Right lobe of liver (tissue), 6 donors: Measurements from ENCODE around the gene TFF3. TPM values are rescaled to one million over a fixed set of nuclear protein-coding genes. Genes with fewer than 3 reads are reported as not detected.

ENCODE experiments used
- ATAC-seq, 4 donors: fragments of 200-7000 bp; cut with Tn5 transposase; one replicate each; pipeline ENCODE4 v1.9.1; 2020; ENCODE audit warnings: mild to moderate bottlenecking in 4 of 4, moderate library complexity in 4 of 4
- DNase-seq, 3 donors: peaks; one replicate each; pipeline ENCODE4 v3.0.0-alpha.2; 2020
- H3K27ac ChIP-seq, 3 donors: fragments of 200-600 bp; one replicate each; pipeline ENCODE4 v1.8.0; 2022
- H3K27me3 ChIP-seq, 2 donors: fragments of 200-600 bp; one replicate each; pipeline ENCODE4 v1.8.0; 2022
- H3K36me3 ChIP-seq, 4 donors: fragments of 200-600 bp; sonication (generic) in 1 of 4; one replicate each; pipeline versions ENCODE4 v1.5.1 to v1.8.0; 2017 to 2022; ENCODE audit warnings: control low read depth in 1 of 4
- H3K4me1 ChIP-seq, 4 donors: fragments of 200-600 bp; sonication (generic) in 1 of 4; one replicate each; pipeline versions ENCODE4 v1.5.1 to v1.8.0; 2017 to 2022; ENCODE audit warnings: control low read depth in 1 of 4
- H3K4me3 ChIP-seq, 3 donors: fragments of 200-600 bp; one replicate each; pipeline ENCODE4 v1.8.0; 2022
- H3K9me3 ChIP-seq, 4 donors: fragments of 200-600 bp; sonication (generic) in 1 of 4; one replicate each; pipeline versions ENCODE4 v1.5.1 to v1.8.0; 2017 to 2022; ENCODE audit warnings: control low read depth in 1 of 4
- CTCF ChIP-seq, 4 donors: fragments of 200-600 bp in 3 of 4; fragments of 450-650 bp in 1 of 4; IDR thresholded peaks; one replicate each; pipeline versions ENCODE4 v1.5.1 to v1.8.0; 2016 to 2022; ENCODE audit warnings: antibody characterized with exemption in 4 of 4, mild to moderate bottlenecking in 2 of 4
- POLR2A ChIP-seq: fragments of 450-650 bp; IDR thresholded peaks from one replicate; pipeline ENCODE4 v1.6.1; 2017; ENCODE audit warnings: antibody characterized with exemption, mild to moderate bottlenecking
- WGBS: methylation state at CpG from one replicate; pipeline ENCODE4 v1.1.6; 2018; ENCODE audit warnings: low coverage, low lambda C conversion rate; ENCODE audit not compliant: insufficient coverage; ENCODE audit errors: missing lambda C conversion rate; 5-methylcytosine and 5-hydroxymethylcytosine counted together
- intact Hi-C, 2 donors: fragments of 100-400 bp; cut with DNase I; formaldehyde crosslinking; loops; one replicate each; pipeline versions ENCODE4 v1.11.2 to v1.14.1; 2022
- total RNA-seq, 6 experiments: library from RNA; depleted of rRNA in 2 of 6; stranded (reverse); fragments of >200 nt in 2 of 6; fragmentation: NEBNext Ultra II Directional in 3 of 6; extraction: Animal tissue kit (Norgen Biotek cat#: 25700) in 3 of 6; gene quantifications; one replicate each; pipeline versions ENCODE4 v1.1.0 to v1.2.4, GENCODE V29; 2016 to 2023
- donor health status: DM: no; HTN: yes; CAD: no.
- donor health status: DM: no; HTN: no; CAD: no.
- donor health status: DM: no; HTN: no; CAD: no.
- donor health status: DM: no; HTN: yes; CAD: no.
- donor health status: DM: no; HTN: yes; CAD: no.

TFF3 gene
- total RNA-seq, 6 experiments from 2014 or later = 0.88 to 6.8 (median 2.5) TPM

GRCh38 chr21:42341776-42342542 is 26.8 kb upstream of the TFF3 start:
- H3K9me3 ChIP-seq = no peaks in the 10 kb centered on the region
- no peak for TF ChIP-seq CTCF (IDR thresholded peaks at IDR 0.05)
- no peak for TF ChIP-seq POLR2A
- intact Hi-C loops = no loop called here
- H3K27ac ChIP-seq = no peak overlapping the region
- 92% methylated on average over 14 of the region's 15 CpGs for WGBS
- H3K27me3 ChIP-seq = no peaks in the 10 kb centered on the region
- no peak overlapping the region for H3K4me3 ChIP-seq
- DNase-seq = peak in 1 of 3 donors; percentile 8
- no peaks in the 10 kb centered on the region for H3K36me3 ChIP-seq
- no peaks in the 10 kb centered on the region for H3K4me1 ChIP-seq
- ATAC-seq = no peak

- Histone ChIP-seq H3K9me3 (no peaks in the 10 kb centered on the region), H3K36me3 (no peaks in the 10 kb centered on the region), H3K4me1 (no peaks in the 10 kb centered on the region), H3K27ac (no peak overlapping the region), H3K4me3 (no peak overlapping the region), H3K27me3 (peaks cover 0 to 5% of the 10 kb centered on the region in 2 donors)
- TF ChIP-seq POLR2A = no peak
- TF ChIP-seq CTCF (IDR thresholded peaks at IDR 0.05) = no peak
- DNase-seq = peak in 1 of 3 donors; percentile 23
- WGBS = 85% methylated on average over 19 of the region's 24 CpGs
- ATAC-seq = no peak
- intact Hi-C loops = no loop called here
These were observed 25.2 kb upstream of the TFF3 start for GRCh38 chr21:42340187-42341050.

- Histone ChIP-seq H3K27me3 (peaks cover 0 to 5% of the 10 kb centered on the region in 2 donors), H3K36me3 (no peaks in the 10 kb centered on the region), H3K9me3 (no peaks in the 10 kb centered on the region), H3K4me1 (no peaks in the 10 kb centered on the region), H3K27ac (no peak overlapping the region), H3K4me3 (no peak overlapping the region)
- WGBS = 84% methylated on average over 8 of the region's 17 CpGs
- peak in 1 of 3 donors; percentile 29 for DNase-seq
- intact Hi-C loops = no loop called here
- ATAC-seq = no peak
- TF ChIP-seq CTCF (IDR thresholded peaks at IDR 0.05) (no peak), POLR2A (no peak)
These were observed 23.8 kb upstream of the TFF3 start for GRCh38 chr21:42338729-42339715.
